H1 (cell line): Measurements from ENCODE around the gene CCDC60. TPM values are rescaled to one million over a fixed set of nuclear protein-coding genes. Genes with fewer than 3 reads are reported as not detected.

ENCODE experiments used
- CTCF ChIA-PET: fragments of 300-600 bp; sonication (Branson Sonifier 250); formaldehyde crosslinking; loops from one replicate; lab custom pipeline; 2021; ENCODE audit not compliant: partially characterized antibody; lab: Charles Lee
- POLR2A ChIA-PET: fragments of 300-600 bp; sonication (Branson Sonifier 250); formaldehyde crosslinking; loops from one replicate; lab custom pipeline; 2021; ENCODE audit warnings: inconsistent platforms; ENCODE audit not compliant: partially characterized antibody; lab: Charles Lee
- DNase-seq, 2 experiments: peaks; one replicate each; pipeline versions ENCODE4 v3.0.0 to v3.0.0-alpha.2; 2010 to 2022; ENCODE audit warnings: low spot score in 2 of 2, low read depth in 1 of 2, mixed read lengths in 1 of 2
- FAIRE-seq: peaks from 2 replicates; lab custom pipeline; 2011; peaks lifted over from hg19 to GRCh38; lab: Jason Lieb, UNC
- H2AFZ ChIP-seq: 2 replicates; pipeline ENCODE4 v1.8.1; 2012; ENCODE audit warnings: low read length, inconsistent platforms
- H2AK5ac ChIP-seq: 2 replicates; pipeline ENCODE4 v1.6.1; 2013; ENCODE audit warnings: low read depth, low read length
- H2BK120ac ChIP-seq: replicated peaks from 2 replicates; pipeline ENCODE3; 2013; ENCODE audit warnings: low read depth, low read length, inconsistent platforms
- H2BK12ac ChIP-seq: 2 replicates; pipeline ENCODE4 v1.6.1; 2013; ENCODE audit warnings: low read depth, low read length
- H2BK15ac ChIP-seq: 2 replicates; pipeline ENCODE4 v1.6.1; 2013; ENCODE audit warnings: low read length
- H2BK20ac ChIP-seq: 2 replicates; pipeline ENCODE4 v1.6.1; 2013; ENCODE audit warnings: low read length
- H2BK5ac ChIP-seq: 2 replicates; pipeline ENCODE4 v1.6.1; 2013; ENCODE audit warnings: low read depth, low read length
- H3K14ac ChIP-seq: 2 replicates; pipeline ENCODE4 v1.6.1; 2013; ENCODE audit warnings: inconsistent platforms; ENCODE audit not compliant: insufficient read length
- H3K18ac ChIP-seq: 2 replicates; pipeline ENCODE4 v1.6.1; 2013; ENCODE audit warnings: low read length; ENCODE audit errors: extremely low read depth
- H3K23ac ChIP-seq: 2 replicates; pipeline ENCODE4 v1.6.1; 2013; ENCODE audit warnings: inconsistent platforms; ENCODE audit not compliant: insufficient read length
- H3K23me2 ChIP-seq: 2 replicates; pipeline ENCODE4 v1.6.1; 2013; ENCODE audit warnings: low read depth, low read length
- H3K27ac ChIP-seq: 2 replicates; pipeline ENCODE4 v1.6.1; 2011; ENCODE audit warnings: low read depth, low read length, inconsistent platforms
- H3K27me3 ChIP-seq, 4 experiments: replicated peaks in 1 of 4; 1 replicate in 1 of 4; 2 replicates in 3 of 4; pipeline versions ENCODE4 v1.6.1 to v1.8.1; 2011 to 2013; ENCODE audit warnings: low read length in 3 of 4, mild to moderate bottlenecking in 3 of 4, inconsistent platforms in 2 of 4, mixed read lengths in 2 of 4, moderate library complexity in 1 of 4; ENCODE audit not compliant: control insufficient read depth in 3 of 4, insufficient read depth in 3 of 4; ENCODE audit errors: extremely low read depth in 1 of 4
- H3K36me3 ChIP-seq, 4 experiments: 2 replicates each; pipeline versions ENCODE4 v1.6.1 to v1.8.1; 2011 to 2013; ENCODE audit warnings: mild to moderate bottlenecking in 4 of 4, low read length in 3 of 4, moderate library complexity in 2 of 4, control low read depth in 1 of 4, inconsistent platforms in 1 of 4; ENCODE audit not compliant: insufficient read depth in 4 of 4, control insufficient read depth in 2 of 4
- H3K4ac ChIP-seq: replicated peaks from 2 replicates; pipeline ENCODE3; 2013; ENCODE audit warnings: low read length, low read depth, mixed read lengths, inconsistent platforms; ENCODE audit not compliant: insufficient read length
- H3K4me1 ChIP-seq, 4 experiments: replicated peaks in 1 of 4; 1 replicate in 1 of 4; 2 replicates in 3 of 4; pipeline versions ENCODE4 v1.6.1 to v1.8.1; 2011 to 2013; ENCODE audit warnings: low read length in 3 of 4, inconsistent platforms in 2 of 4, mixed read lengths in 1 of 4; ENCODE audit not compliant: insufficient read depth in 4 of 4, control insufficient read depth in 3 of 4
- H3K4me2 ChIP-seq, 2 experiments: 2 replicates each; pipeline versions ENCODE4 v1.6.1 to v1.8.1; 2011 to 2013; ENCODE audit warnings: low read depth in 2 of 2, low read length in 2 of 2, control low read depth in 1 of 2, inconsistent platforms in 1 of 2, mild to moderate bottlenecking in 1 of 2; ENCODE audit not compliant: insufficient read depth in 1 of 2
- H3K4me3 ChIP-seq, 4 experiments: fragments of 200-600, 300-600 bp in 1 of 4; sonication (generic), shearing (Covaris generic), sonication (Bioruptor Twin) in 1 of 4; 2 replicates each; pipeline versions ENCODE4 v1.5.1 to v1.8.1; 2011 to 2016; ENCODE audit warnings: low read length in 4 of 4, low read depth in 3 of 4, control low read depth in 2 of 4, inconsistent platforms in 2 of 4, mild to moderate bottlenecking in 2 of 4, mixed read lengths in 1 of 4, moderate library complexity in 1 of 4; ENCODE audit not compliant: insufficient read depth in 2 of 4; ENCODE audit errors: extremely low read depth in 1 of 4
- H3K56ac ChIP-seq: replicated peaks from 2 replicates; pipeline ENCODE3; 2013; ENCODE audit warnings: low read depth, mild to moderate bottlenecking, mixed read lengths, low read length, inconsistent platforms; ENCODE audit not compliant: insufficient read length
- H3K79me1 ChIP-seq: 2 replicates; pipeline ENCODE4 v1.6.1; 2013; ENCODE audit warnings: low read depth, low read length, control low read depth
- H3K79me2 ChIP-seq, 2 experiments: 2 replicates each; pipeline versions ENCODE4 v1.6.1 to v1.8.1; 2012 to 2013; ENCODE audit warnings: low read length in 2 of 2, mild to moderate bottlenecking in 2 of 2, inconsistent platforms in 1 of 2; ENCODE audit not compliant: insufficient read depth in 2 of 2, control insufficient read depth in 1 of 2
- H3K9ac ChIP-seq, 4 experiments: replicated peaks in 1 of 4; 1 replicate in 1 of 4; 2 replicates in 3 of 4; pipeline versions ENCODE4 v1.6.1 to v1.8.1; 2011 to 2013; ENCODE audit warnings: low read depth in 3 of 4, low read length in 3 of 4, control low read depth in 2 of 4, mild to moderate bottlenecking in 2 of 4, moderate library complexity in 2 of 4, inconsistent platforms in 1 of 4; ENCODE audit errors: extremely low read depth in 1 of 4
- H3K9me3 ChIP-seq, 2 experiments: 2 replicates each; pipeline versions ENCODE4 v1.6.1 to v1.8.1; 2012 to 2013; ENCODE audit warnings: mild to moderate bottlenecking in 2 of 2, moderate library complexity in 2 of 2, control low read depth in 1 of 2, inconsistent platforms in 1 of 2, low read depth in 1 of 2, low read length in 1 of 2, mixed read lengths in 1 of 2; ENCODE audit not compliant: insufficient read depth in 2 of 2
- H4K20me1 ChIP-seq, 2 experiments: replicated peaks in 1 of 2; 2 replicates each; pipeline versions ENCODE3 to v1.8.1; 2011 to 2013; ENCODE audit warnings: inconsistent platforms in 2 of 2, low read length in 2 of 2, mild to moderate bottlenecking in 1 of 2; ENCODE audit not compliant: insufficient read depth in 2 of 2, control insufficient read depth in 1 of 2
- H4K5ac ChIP-seq: 2 replicates; pipeline ENCODE4 v1.6.1; 2013; ENCODE audit warnings: low read length, low read depth, mixed read lengths, inconsistent platforms; ENCODE audit not compliant: insufficient read length
- H4K8ac ChIP-seq: 2 replicates; pipeline ENCODE4 v1.8.0; 2013; ENCODE audit warnings: mild to moderate bottlenecking, moderate library complexity, low read length, inconsistent platforms; ENCODE audit not compliant: insufficient read depth; ENCODE audit errors: extremely low read depth
- H4K91ac ChIP-seq: replicated peaks from 2 replicates; pipeline ENCODE3; 2013; ENCODE audit warnings: low read length, mixed read lengths, inconsistent platforms; ENCODE audit not compliant: insufficient read length
- ASH2L ChIP-seq: fragments of 200-600, 300-600 bp; sonication (generic); IDR thresholded peaks from one replicate; pipeline ENCODE4 v1.7.1; 2017; ENCODE audit warnings: low read length
- CREB1 ChIP-seq: IDR thresholded peaks from 2 replicates; pipeline ENCODE4 v1.6.1; 2012; ENCODE audit warnings: inconsistent platforms
- EP300 ChIP-seq, 2 experiments: IDR thresholded peaks; 1 replicate in 1 of 2; 2 replicates in 1 of 2; pipeline ENCODE4 v1.6.1; 2011 to 2012; ENCODE audit warnings: low read depth in 2 of 2, low read length in 2 of 2, mild to moderate bottlenecking in 2 of 2, borderline replicate concordance in 1 of 2, inconsistent platforms in 1 of 2, moderate library complexity in 1 of 2
- EZH2 ChIP-seq: fragments of 200-600 bp; sonication (generic); IDR thresholded peaks from 2 replicates; pipeline ENCODE4 v1.7.1; 2012; ENCODE audit warnings: low read depth, mild to moderate bottlenecking, moderate library complexity, low read length, inconsistent platforms; ENCODE audit not compliant: severe bottlenecking
- HDAC6 ChIP-seq: IDR thresholded peaks from one replicate; pipeline ENCODE4 v1.7.1; 2012; ENCODE audit warnings: low read depth, mild to moderate bottlenecking, inconsistent platforms, low read length, moderate library complexity
- POLR2AphosphoS5 ChIP-seq: IDR thresholded peaks from 2 replicates; pipeline ENCODE4 v1.6.1; 2011; ENCODE audit warnings: low read depth, low read length
- POU5F1 ChIP-seq: IDR thresholded peaks from 2 replicates; pipeline ENCODE4 v1.6.1; 2011; ENCODE audit warnings: low read depth, mild to moderate bottlenecking, low read length, moderate library complexity
- RAD21 ChIP-seq, 2 experiments: IDR thresholded peaks in 1 of 2; conservative IDR thresholded peaks in 1 of 2; 2 replicates each; pipeline ENCODE4 v1.6.1; 2011; ENCODE audit warnings: low read depth in 2 of 2, low read length in 2 of 2, improper control_type of control experiment in 1 of 2, inconsistent platforms in 1 of 2, mild to moderate bottlenecking in 1 of 2, moderate library complexity in 1 of 2
- RNF2 ChIP-seq: fragments of 200-900, 300-1000 bp; sonication (generic); IDR thresholded peaks from 2 replicates; pipeline ENCODE4 v1.7.1; 2016; ENCODE audit warnings: borderline replicate concordance, low read depth, mild to moderate bottlenecking, antibody characterized with exemption, low read length; ENCODE audit not compliant: poor library complexity, severe bottlenecking; ENCODE audit errors: missing control alignments
- SIN3A ChIP-seq, 2 experiments: IDR thresholded peaks in 1 of 2; conservative IDR thresholded peaks in 1 of 2; 2 replicates each; pipeline ENCODE4 v1.6.1; 2011 to 2012; ENCODE audit warnings: low read length in 2 of 2, improper control_type of control experiment in 1 of 2, low read depth in 1 of 2, mild to moderate bottlenecking in 1 of 2
- SUZ12 ChIP-seq: fragments of 200-600 bp; sonication (generic); IDR thresholded peaks from 2 replicates; pipeline ENCODE4 v1.6.1; 2012; ENCODE audit warnings: mild to moderate bottlenecking, inconsistent platforms, low read length, moderate library complexity, mixed read lengths
- polyA plus RNA-seq, 7 experiments: library from polyadenylated mRNA; depleted of rRNA in 3 of 7; stranded (reverse) in 5 of 7; unstranded in 2 of 7; fragments of >200 nt in 5 of 7; fragments of 200-250 nt in 2 of 7; gene quantifications; 1 replicate in 5 of 7; 2 replicates in 1 of 7; 4 replicates in 1 of 7; pipeline versions ENCODE4 v1.2.1 to v1.2.3, GENCODE V29; 2011 to 2013; ENCODE audit warnings: missing spikeins in 2 of 7, mixed read lengths in 2 of 7
- total RNA-seq: library from RNA; stranded (reverse); fragmentation: NEBNext Ultra II Directional; extraction: Animal tissue kit (Norgen Biotek cat#: 25700); gene quantifications from 2 replicates; pipeline ENCODE4 v1.2.1, GENCODE V29; 2021
- TF ChIP-seq, protein P1 (sequence below): IDR thresholded peaks from 2 replicates; pipeline ENCODE4 v1.6.1; 2012; ENCODE audit warnings: low read length, inconsistent platforms

Gene CCDC60
- total and polyA plus RNA-seq, 2 of the 8 experiments (the other 6 are each of a cell fraction or from before 2014, with no cell fraction given) = 0.05 TPM; not detected in 1

DNA sequence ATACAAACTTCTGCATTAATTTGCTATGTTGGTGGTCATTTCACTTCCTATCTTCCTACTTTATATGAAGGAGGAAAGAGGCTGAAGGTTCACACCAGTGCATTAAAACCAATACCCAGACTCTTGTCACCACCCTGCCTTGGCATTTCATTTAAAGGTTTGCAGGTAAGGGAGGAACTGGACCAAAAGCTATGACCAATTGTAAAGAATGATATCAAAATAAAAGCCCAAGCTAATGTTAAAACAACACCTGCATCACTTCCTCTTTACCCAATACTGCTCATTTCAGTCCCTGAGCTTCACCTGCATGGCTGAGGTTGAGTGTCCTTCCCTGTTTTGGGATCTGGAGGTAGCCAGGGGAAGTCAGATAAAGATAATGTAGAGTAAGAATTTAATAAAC, 211.8 kb downstream of the CCDC60 start:
- no peaks in the 10 kb centered on the region for H3K4me1 ChIP-seq
- H2AFZ ChIP-seq = no peak overlapping the region
- H3K27ac ChIP-seq = no peak overlapping the region
- no peak overlapping the region for H4K91ac ChIP-seq
- no peak overlapping the region for H3K18ac ChIP-seq
- no peaks in the 10 kb centered on the region for H3K79me1 ChIP-seq
- no peak overlapping the region for H3K4me2 ChIP-seq
- no peaks in the 10 kb centered on the region for H3K36me3 ChIP-seq
- H4K8ac ChIP-seq = no peak overlapping the region
- H2BK20ac ChIP-seq = no peak overlapping the region
- H2AK5ac ChIP-seq = no peak overlapping the region
- no peak overlapping the region for H2BK5ac ChIP-seq
- no peak overlapping the region for H3K4me3 ChIP-seq
- no peak overlapping the region for H2BK15ac ChIP-seq
- no peak overlapping the region for H4K5ac ChIP-seq
- H3K56ac ChIP-seq = no peak overlapping the region
- ChIA-PET POLR2A (interaction anchor here (1.3 kb wide), 1 partner anchor 102 kb away, joined by 3 read pairs; no protein-coding TSS in a partner anchor), CTCF (interaction anchor here (0.6 to 14.1 kb wide), 16 partner anchors 15 to 692 kb away, joined by 3 to 141 read pairs (median 4); no protein-coding TSS in a partner anchor)
- no peak overlapping the region for H3K4ac ChIP-seq
- no peaks in the 10 kb centered on the region for H3K9me3 ChIP-seq
- no peak overlapping the region for H2BK120ac ChIP-seq
- H4K20me1 ChIP-seq = no peaks in the 10 kb centered on the region
- H3K79me2 ChIP-seq = no peaks in the 10 kb centered on the region
- H3K9ac ChIP-seq = no peak overlapping the region
- peaks cover 2% of the 10 kb centered on the region; the same call in 1 of the 2 replicates for H3K23me2 ChIP-seq
- H3K14ac ChIP-seq = no peak overlapping the region
- no peaks in the 10 kb centered on the region; a peak in 1 of 7 replicates for H3K27me3 ChIP-seq
- no peak overlapping the region for H3K23ac ChIP-seq
- FAIRE-seq (no peak), DNase-seq (no peak)
- H2BK12ac ChIP-seq = no peak overlapping the region
- TF ChIP-seq SIN3A (conservative IDR thresholded peaks at IDR 0.05 in 1 of 2, IDR thresholded peaks at IDR 0.05 in 1 of 2; ENCODE audit: low read depth in 1 of 2, low read length in 2 of 2) = no peak
- no peak for TF ChIP-seq EP300 (IDR thresholded peaks at IDR 0.05; ENCODE audit: borderline replicate concordance in 1 of 2, low read depth in 2 of 2, low read length in 2 of 2)
- no peak for TF ChIP-seq CREB1
- no peak for TF ChIP-seq HDAC6
- TF ChIP-seq EZH2 = no peak
- no peak for TF ChIP-seq ASH2L
- TF ChIP-seq RNF2 = no peak
- TF ChIP-seq, protein P1, sequence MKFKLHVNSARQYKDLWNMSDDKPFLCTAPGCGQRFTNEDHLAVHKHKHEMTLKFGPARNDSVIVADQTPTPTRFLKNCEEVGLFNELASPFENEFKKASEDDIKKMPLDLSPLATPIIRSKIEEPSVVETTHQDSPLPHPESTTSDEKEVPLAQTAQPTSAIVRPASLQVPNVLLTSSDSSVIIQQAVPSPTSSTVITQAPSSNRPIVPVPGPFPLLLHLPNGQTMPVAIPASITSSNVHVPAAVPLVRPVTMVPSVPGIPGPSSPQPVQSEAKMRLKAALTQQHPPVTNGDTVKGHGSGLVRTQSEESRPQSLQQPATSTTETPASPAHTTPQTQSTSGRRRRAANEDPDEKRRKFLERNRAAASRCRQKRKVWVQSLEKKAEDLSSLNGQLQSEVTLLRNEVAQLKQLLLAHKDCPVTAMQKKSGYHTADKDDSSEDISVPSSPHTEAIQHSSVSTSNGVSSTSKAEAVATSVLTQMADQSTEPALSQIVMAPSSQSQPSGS = no peak
- no peak for TF ChIP-seq SUZ12
- no peak for TF ChIP-seq POLR2AphosphoS5
- TF ChIP-seq RAD21 (IDR thresholded peaks at IDR 0.05 in 1 of 2, conservative IDR thresholded peaks at IDR 0.05 in 1 of 2; ENCODE audit: low read depth in 2 of 2, low read length in 2 of 2) = no peak
- TF ChIP-seq POU5F1 = no peak
